ENCODE data around the gene ZNF827.

ZNF827 gene

GRCh38 chr4:145824463-145824862, 114.2 kb downstream of the ZNF827 start:
- DNase-seq = no peak

- DNase-seq = no peak
Observed at GRCh38 chr4:145823743-145824142, 114.9 kb downstream of the ZNF827 start.

- no peak for DNase-seq
Observed at GRCh38 chr4:145822581-145822980, 116.0 kb downstream of the ZNF827 start.

- DNase-seq = no peak
Observed at GRCh38 chr4:145822181-145822580, 116.4 kb downstream of the ZNF827 start.

GRCh38 chr4:145821766-145822165, 116.9 kb downstream of the ZNF827 start:
- no peak for DNase-seq

GRCh38 chr4:145820407-145820806, 118.2 kb downstream of the ZNF827 start:
- DNase-seq = no peak

- no peak for DNase-seq
Observed at GRCh38 chr4:145819853-145820181, 118.8 kb downstream of the ZNF827 start.

GRCh38 chr4:145819101-145819852, 119.3 kb downstream of the ZNF827 start:
- DNase-seq = no peak

- no peak for DNase-seq
Observed at GRCh38 chr4:145818011-145818410, 120.6 kb downstream of the ZNF827 start.

- DNase-seq = no peak
Observed at GRCh38 chr4:145816091-145816490, 122.5 kb downstream of the ZNF827 start.

- no peak for DNase-seq
Observed at GRCh38 chr4:145815626-145816025, 123.0 kb downstream of the ZNF827 start.

GRCh38 chr4:145815027-145815612, 123.5 kb downstream of the ZNF827 start:
- DNase-seq = no peak

- DNase-seq = no peak
Observed at GRCh38 chr4:145814246-145814645, 124.4 kb downstream of the ZNF827 start.

GRCh38 chr4:145812919-145813318, 125.7 kb downstream of the ZNF827 start:
- DNase-seq = no peak

GRCh38 chr4:145808848-145809512, 129.6 kb downstream of the ZNF827 start:
- DNase-seq = no peak

GRCh38 chr4:145808021-145808650, 130.5 kb downstream of the ZNF827 start:
- DNase-seq = no peak

GRCh38 chr4:145805490-145805889, 133.1 kb downstream of the ZNF827 start:
- no peak for DNase-seq

GRCh38 chr4:145804116-145804515, 134.5 kb downstream of the ZNF827 start:
- DNase-seq = no peak

- DNase-seq = no peak
Observed at GRCh38 chr4:145799223-145799622, 139.4 kb downstream of the ZNF827 start.

- no peak for DNase-seq
Observed at GRCh38 chr4:145797278-145797677, 141.3 kb downstream of the ZNF827 start.

GRCh38 chr4:145796346-145796745, 142.3 kb downstream of the ZNF827 start:
- DNase-seq = no peak

GRCh38 chr4:145795521-145795920, 143.1 kb downstream of the ZNF827 start:
- DNase-seq = no peak

- DNase-seq = no peak
Observed at GRCh38 chr4:145792429-145792828, 146.2 kb downstream of the ZNF827 start.

- no peak for DNase-seq
Observed at GRCh38 chr4:145791988-145792387, 146.6 kb downstream of the ZNF827 start.
